ENCODE data around the gene GPR156.
"Not testable (repeated sequence)": the region's sequence is repeated elsewhere in the genome, so short reads cannot be mapped to it uniquely, and the experiment has no call there.

GPR156 gene

GRCh38 chr3:120156699-120157098 lies 128.3 kb downstream of the GPR156 start:
- DNase-seq = no peak

GRCh38 chr3:120155694-120156093 lies 129.3 kb downstream of the GPR156 start:
- DNase-seq = not testable (repeated sequence)

GRCh38 chr3:120155108-120155507 lies 129.9 kb downstream of the GPR156 start:
- no peak for DNase-seq

GRCh38 chr3:120153294-120153693 lies 131.7 kb downstream of the GPR156 start:
- DNase-seq = no peak

GRCh38 chr3:120151791-120152190 lies 133.2 kb downstream of the GPR156 start:
- DNase-seq = no peak

- no peak for DNase-seq
Observed at GRCh38 chr3:120148187-120148949, 136.7 kb downstream of the GPR156 start.

- DNase-seq = peak; percentile 60
Observed at GRCh38 chr3:120147072-120147871, 137.8 kb downstream of the GPR156 start.

GRCh38 chr3:120145542-120146285 lies 139.3 kb downstream of the GPR156 start:
- DNase-seq = no peak

GRCh38 chr3:120144267-120144666 lies 140.8 kb downstream of the GPR156 start:
- DNase-seq = no peak

- no peak for DNase-seq
Observed at GRCh38 chr3:120143676-120144075, 141.3 kb downstream of the GPR156 start.

GRCh38 chr3:120142236-120142635 lies 142.8 kb downstream of the GPR156 start:
- no peak for DNase-seq

- DNase-seq = no peak
Observed at GRCh38 chr3:120140098-120140742, 144.8 kb downstream of the GPR156 start.

- DNase-seq = no peak
Observed at GRCh38 chr3:120139140-120139539, 145.9 kb downstream of the GPR156 start.

GRCh38 chr3:120137548-120137947 lies 147.5 kb downstream of the GPR156 start:
- DNase-seq = no peak

- DNase-seq = no peak
Observed at GRCh38 chr3:120130656-120131055, 154.4 kb downstream of the GPR156 start.

- DNase-seq = no peak
Observed at GRCh38 chr3:120129718-120130513, 155.1 kb downstream of the GPR156 start.

- no peak for DNase-seq
Observed at GRCh38 chr3:120129051-120129450, 156.0 kb downstream of the GPR156 start.

GRCh38 chr3:120125992-120126391 lies 159.0 kb downstream of the GPR156 start:
- DNase-seq = no peak

- no peak for DNase-seq
Observed at GRCh38 chr3:120119846-120120510, 165.0 kb downstream of the GPR156 start.
